ENCODE results near the gene TJAP1. TPM values are rescaled to one million over a fixed set of nuclear protein-coding genes. Genes with fewer than 3 reads are reported as not detected.
A peak's percentile ranks its signal among the peaks of the same experiment; 100 is the strongest.

Gene TJAP1
- total RNA-seq, 6 experiments from 2014 or later: 27.0 to 34.3 (median 30.2) TPM

DNA sequence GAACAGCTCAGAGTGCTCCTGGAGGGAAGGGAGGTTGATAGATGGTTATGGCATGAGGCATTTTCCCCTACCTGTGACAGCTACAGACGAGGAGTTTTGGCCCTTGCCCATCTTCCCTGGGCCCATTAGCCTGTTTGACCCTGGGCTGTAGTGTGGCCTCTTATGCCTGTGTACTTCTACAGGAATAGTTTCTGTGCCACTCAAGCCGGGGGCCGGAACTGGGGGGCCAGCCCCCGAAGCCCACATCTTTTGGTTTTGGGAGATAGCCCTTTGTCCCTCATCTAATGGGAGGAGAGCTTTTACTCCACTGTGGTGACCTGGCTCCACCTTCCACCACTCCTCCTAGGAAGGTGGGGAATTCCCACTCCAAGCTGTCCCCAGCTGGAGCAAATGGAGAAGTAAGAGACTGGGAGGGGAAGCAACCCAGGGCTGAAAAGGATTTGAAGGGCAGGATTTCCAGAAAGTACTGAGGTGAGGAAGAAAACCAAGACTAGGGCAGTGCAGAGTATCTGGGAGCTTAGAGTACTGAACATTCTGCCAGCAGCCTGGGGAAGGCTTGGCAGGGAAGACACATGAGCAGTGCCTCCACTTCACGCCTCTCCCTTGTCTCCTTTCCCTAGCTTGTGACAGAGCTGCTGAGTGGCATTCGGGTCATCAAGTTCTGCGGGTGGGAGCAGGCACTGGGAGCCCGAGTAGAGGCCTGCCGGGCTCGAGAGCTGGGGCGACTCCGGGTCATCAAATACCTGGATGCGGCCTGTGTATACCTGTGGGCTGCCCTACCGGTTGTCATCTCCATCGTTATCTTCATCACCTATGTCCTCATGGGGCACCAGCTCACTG lies 43.1 kb upstream of the TJAP1 start:
- Mint-ChIP-seq H3K4me3 (no peak overlapping the region), H3K4me1 (ENCODE audit: low read depth) (peaks cover 22% of the 10 kb centered on the region), H3K9me3 (no peaks in the 10 kb centered on the region), H3K27me3 (ENCODE audit: insufficient read depth) (peaks cover 2% of the 10 kb centered on the region), H3K36me3 (ENCODE audit: low read depth) (peaks cover 7% of the 10 kb centered on the region; the same call in 1 of the 2 replicates), H3K27ac (no peak overlapping the region)
- DNase-seq: no peak
- TF ChIP-seq, protein P1, sequence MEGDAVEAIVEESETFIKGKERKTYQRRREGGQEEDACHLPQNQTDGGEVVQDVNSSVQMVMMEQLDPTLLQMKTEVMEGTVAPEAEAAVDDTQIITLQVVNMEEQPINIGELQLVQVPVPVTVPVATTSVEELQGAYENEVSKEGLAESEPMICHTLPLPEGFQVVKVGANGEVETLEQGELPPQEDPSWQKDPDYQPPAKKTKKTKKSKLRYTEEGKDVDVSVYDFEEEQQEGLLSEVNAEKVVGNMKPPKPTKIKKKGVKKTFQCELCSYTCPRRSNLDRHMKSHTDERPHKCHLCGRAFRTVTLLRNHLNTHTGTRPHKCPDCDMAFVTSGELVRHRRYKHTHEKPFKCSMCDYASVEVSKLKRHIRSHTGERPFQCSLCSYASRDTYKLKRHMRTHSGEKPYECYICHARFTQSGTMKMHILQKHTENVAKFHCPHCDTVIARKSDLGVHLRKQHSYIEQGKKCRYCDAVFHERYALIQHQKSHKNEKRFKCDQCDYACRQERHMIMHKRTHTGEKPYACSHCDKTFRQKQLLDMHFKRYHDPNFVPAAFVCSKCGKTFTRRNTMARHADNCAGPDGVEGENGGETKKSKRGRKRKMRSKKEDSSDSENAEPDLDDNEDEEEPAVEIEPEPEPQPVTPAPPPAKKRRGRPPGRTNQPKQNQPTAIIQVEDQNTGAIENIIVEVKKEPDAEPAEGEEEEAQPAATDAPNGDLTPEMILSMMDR (IDR thresholded peaks at IDR 0.05): no peak

DNA sequence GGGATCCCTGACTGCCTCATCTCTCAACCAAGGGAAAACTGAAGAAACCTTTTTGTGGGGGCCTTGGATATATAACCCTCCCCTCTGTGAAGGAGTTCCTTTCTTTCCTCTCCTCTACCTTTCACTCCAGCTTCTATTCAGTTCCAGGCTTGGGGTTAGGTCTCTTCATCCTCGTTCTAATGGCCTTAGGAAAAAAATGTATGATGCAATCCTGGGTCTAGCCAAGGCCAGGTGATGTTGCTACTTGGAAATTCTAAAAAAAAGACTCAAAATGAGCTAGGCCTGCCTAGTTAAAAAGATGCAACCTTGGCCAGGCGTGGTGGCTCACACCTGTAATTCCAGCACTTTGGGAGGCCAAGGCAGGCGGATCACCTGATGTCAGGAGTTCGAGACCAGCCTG lies 42.4 kb upstream of the TJAP1 start:
- Mint-ChIP-seq H3K36me3 (ENCODE audit: low read depth) (peaks cover 7% of the 10 kb centered on the region; the same call in 1 of the 2 replicates), H3K9me3 (no peaks in the 10 kb centered on the region), H3K4me1 (ENCODE audit: low read depth) (peaks cover 21% of the 10 kb centered on the region), H3K27me3 (ENCODE audit: insufficient read depth) (peaks cover 2% of the 10 kb centered on the region), H3K27ac (no peak overlapping the region), H3K4me3 (no peak overlapping the region)
- TF ChIP-seq, protein P1 (IDR thresholded peaks at IDR 0.05): no peak
- DNase-seq: no peak

DNA sequence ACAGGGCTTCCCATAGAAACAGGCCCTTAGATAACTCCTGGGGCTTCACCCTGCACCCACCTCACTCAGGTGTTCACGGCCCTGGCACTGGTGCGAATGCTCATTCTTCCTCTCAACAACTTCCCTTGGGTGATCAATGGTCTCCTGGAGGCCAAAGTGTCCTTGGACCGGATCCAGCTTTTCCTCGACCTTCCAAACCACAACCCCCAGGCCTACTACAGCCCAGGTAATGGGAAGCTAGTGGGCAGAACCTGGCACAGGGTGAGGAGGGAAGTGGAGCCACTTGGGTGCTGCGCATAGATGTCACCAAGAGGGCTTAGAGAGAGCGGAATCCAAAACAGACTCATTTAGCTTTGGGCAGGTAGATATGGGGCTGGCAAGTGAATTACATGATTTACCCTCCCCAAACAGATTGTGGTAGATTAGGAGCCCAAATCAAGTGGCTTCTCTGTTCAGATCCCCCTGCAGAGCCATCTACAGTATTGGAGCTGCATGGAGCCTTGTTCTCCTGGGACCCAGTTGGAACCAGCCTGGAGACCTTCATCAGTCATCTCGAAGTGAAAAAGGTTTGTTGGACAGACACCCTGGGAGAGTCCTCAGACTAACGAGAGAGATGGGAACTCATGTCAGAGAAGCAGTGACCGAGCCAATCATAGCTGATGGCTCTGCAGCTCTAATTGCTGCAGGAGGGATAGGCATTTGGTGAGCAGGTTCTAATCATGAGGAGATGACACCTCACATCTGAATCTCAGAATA lies 41.5 kb upstream of the TJAP1 start:
- no peak for DNase-seq
- TF ChIP-seq, protein P1 (IDR thresholded peaks at IDR 0.05): no peak
- Mint-ChIP-seq H3K36me3 (ENCODE audit: low read depth) (peaks cover 7% of the 10 kb centered on the region; the same call in 1 of the 2 replicates), H3K4me1 (ENCODE audit: low read depth) (peaks cover 21% of the 10 kb centered on the region), H3K27ac (peak overlapping the region; percentile 75; the same call in 1 of the 2 replicates), H3K4me3 (no peak overlapping the region), H3K9me3 (no peaks in the 10 kb centered on the region), H3K27me3 (ENCODE audit: insufficient read depth) (peaks cover 2% of the 10 kb centered on the region)

DNA sequence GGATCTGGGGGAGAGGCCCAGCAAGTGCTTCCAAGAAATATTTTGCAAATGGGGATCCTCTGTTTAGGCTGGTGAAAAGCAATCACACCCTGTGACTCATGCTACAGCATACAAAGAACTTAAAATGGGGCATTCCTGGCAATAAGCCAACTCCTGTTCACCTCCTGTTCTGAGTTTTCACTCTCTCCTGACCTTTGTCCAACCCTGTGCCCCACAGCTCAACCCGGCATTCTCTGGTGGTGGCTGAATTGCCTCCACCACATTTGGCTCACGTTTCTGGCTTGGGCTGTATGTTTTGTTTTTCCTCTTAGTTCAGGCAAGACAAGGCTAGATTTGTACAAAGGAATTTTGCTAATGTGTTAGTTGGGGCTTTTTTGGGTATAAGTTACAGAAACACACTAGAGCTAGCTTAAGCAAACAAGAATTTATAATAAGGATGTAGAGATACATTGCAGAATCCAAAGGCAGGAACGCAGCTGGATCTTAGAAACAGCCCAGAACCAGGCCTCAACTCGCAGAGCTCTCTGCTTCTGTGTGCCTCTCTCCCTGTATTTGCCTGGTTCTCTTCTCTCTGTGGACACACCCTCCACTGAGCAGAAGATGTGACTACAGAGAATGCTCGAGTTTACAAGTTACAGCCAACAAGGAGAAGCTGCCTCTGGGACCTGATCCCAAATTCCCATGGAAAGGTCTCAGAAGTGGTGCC lies 40.6 kb upstream of the TJAP1 start:
- DNase-seq: peak; percentile 55
- H3K27me3 Mint-ChIP-seq (ENCODE audit: insufficient read depth): peaks cover 2% of the 10 kb centered on the region
- H3K36me3 Mint-ChIP-seq (ENCODE audit: low read depth): peaks cover 6% of the 10 kb centered on the region; the same call in 1 of the 2 replicates
- TF ChIP-seq, protein P1 (IDR thresholded peaks at IDR 0.05): no peak
- H3K4me1 Mint-ChIP-seq (ENCODE audit: low read depth): peaks cover 21% of the 10 kb centered on the region
- H3K27ac Mint-ChIP-seq: peak overlapping the region; percentile 75
- H3K4me3 Mint-ChIP-seq: no peak overlapping the region; the same call in 1 of the 2 replicates
- H3K9me3 Mint-ChIP-seq: no peaks in the 10 kb centered on the region

DNA sequence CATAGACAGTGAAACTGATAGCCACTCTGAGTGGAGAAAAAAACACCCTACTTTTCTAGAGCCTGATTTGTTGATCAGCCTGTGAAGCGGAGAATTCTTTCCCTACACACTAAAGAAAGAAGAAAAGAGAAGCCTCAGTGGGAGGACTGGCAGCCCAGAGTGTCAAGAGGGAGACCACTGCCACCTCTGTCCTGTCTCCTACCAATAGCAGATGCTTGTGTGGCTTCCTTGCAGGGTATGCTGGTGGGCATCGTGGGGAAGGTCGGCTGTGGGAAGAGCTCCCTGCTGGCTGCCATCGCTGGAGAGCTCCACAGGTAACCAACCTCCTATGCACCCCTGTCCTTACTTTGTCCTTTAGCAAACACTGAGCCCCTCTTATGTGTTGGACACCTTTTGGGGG lies 39.7 kb upstream of the TJAP1 start:
- no peaks in the 10 kb centered on the region; the same call in 1 of the 2 replicates for H3K36me3 Mint-ChIP-seq (ENCODE audit: low read depth)

More for the DNA sequence above, 39.7 kb upstream of the TJAP1 start:
- Mint-ChIP-seq H3K9me3 (no peaks in the 10 kb centered on the region), H3K4me3 (no peak overlapping the region), H3K27ac (no peak overlapping the region; the same call in 1 of the 2 replicates), H3K4me1 (ENCODE audit: low read depth) (peaks cover 21% of the 10 kb centered on the region), H3K27me3 (ENCODE audit: insufficient read depth) (peaks cover 2% of the 10 kb centered on the region)
- no peak for DNase-seq
- TF ChIP-seq, protein P1 (IDR thresholded peaks at IDR 0.05): no peak

Data from HFFc6 (cell line).